M059J (cell line): ENCODE results near the gene STX8. TPM values are rescaled to one million over a fixed set of nuclear protein-coding genes. Genes with fewer than 3 reads are reported as not detected.
"Not testable (repeated sequence)": the region's sequence is repeated elsewhere in the genome, so short reads cannot be mapped to it uniquely, and the experiment has no call there.

Experiments
- DNase-seq: peaks from one replicate; pipeline ENCODE4 v3.0.0-alpha.2; 2012; ENCODE audit warnings: low read depth
- total RNA-seq: library from RNA; depleted of rRNA; stranded (reverse); fragments of >200 nt; shearing (Covaris generic); gene quantifications from 2 replicates; pipeline ENCODE4 v1.2.3, GENCODE V29; 2014

STX8 gene
- total RNA-seq, 1 experiment from 2014 or later = 93.0 TPM

GRCh38 chr17:9266031-9266680 lies 309.5 kb downstream of the STX8 start:
- no peak for DNase-seq

DNA sequence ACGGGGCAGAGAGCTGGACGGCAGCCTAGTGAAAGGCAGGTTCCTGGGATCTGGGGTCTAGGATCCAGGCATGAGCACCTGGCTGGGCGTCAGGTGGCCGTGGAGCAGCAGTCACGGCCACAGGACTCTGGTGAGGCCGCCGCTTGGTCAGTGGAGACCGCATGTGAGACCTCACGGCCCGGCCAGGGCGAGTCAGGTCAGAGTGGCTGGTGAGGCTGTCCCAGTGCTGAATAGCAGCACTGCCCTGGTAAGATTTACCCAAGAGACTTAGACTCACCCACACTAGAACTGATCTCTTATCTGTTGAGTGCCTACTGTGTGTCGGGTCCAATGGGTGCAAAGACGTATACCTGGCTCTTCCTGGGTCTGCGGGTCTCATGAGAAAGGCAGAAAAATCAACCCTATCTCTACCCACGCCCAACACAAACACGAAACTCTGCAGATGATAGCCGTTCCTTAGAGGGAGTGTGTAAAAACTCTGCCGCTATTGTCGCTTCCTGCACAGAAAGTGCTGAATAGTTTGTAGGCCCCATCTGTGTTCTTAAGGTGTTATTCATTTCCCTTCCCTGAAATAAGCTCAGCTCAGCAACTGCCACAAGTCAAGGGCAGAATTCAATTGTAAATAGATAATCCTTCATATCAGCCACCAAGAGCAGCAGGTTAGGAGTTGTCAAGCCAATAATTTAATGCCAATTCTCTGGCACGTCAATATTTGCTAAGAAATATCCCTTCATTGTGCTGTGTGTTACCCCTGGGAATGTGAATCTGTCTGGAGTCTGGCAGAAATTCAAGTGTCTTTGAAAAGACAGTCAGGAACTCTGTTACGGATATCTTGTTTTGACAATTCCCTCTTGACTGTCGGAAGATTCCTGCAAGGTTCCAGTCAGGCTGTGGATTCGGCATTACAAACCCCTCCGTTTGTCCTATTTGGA lies 314.3 kb downstream of the STX8 start:
- DNase-seq = no peak

DNA sequence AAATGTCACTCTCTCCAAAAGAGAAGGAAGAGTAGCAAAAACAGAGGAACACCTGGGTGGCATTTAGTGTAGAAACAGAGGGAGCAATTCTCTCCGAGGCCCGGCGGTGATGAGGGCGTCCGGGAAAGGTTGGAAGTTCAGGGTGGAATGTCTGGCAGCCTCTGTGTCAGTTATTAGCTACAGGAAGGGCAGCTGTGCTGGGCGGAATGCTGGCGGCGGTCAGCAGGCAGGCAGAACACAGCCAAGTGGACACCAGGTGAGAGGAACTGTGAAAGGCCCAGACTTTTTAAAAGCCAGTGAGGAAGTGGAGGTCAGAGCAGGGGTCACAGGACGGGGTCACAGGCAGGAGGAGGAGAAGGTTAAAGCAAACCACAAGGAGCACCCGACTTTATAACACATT lies 316.2 kb downstream of the STX8 start:
- DNase-seq = no peak

GRCh38 chr17:9258115-9259015 lies 317.3 kb downstream of the STX8 start:
- no peak for DNase-seq

DNA sequence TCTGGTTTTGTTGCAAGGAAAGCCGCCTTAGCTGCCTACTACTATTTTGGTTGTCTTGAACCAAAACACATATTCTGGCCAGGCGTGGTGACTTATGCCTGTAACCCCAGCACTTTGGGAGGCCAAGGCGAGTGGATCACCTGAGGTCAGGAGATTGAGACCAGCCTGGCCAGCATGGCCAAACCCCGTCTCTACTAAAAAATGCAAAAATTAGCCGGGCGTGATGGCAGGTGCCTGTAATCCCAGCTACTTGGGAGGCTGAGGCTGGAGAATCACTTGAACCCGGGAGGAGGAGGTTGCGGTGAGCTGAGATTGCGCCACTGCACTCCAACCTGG lies 318.0 kb downstream of the STX8 start:
- not testable (repeated sequence) for DNase-seq

DNA sequence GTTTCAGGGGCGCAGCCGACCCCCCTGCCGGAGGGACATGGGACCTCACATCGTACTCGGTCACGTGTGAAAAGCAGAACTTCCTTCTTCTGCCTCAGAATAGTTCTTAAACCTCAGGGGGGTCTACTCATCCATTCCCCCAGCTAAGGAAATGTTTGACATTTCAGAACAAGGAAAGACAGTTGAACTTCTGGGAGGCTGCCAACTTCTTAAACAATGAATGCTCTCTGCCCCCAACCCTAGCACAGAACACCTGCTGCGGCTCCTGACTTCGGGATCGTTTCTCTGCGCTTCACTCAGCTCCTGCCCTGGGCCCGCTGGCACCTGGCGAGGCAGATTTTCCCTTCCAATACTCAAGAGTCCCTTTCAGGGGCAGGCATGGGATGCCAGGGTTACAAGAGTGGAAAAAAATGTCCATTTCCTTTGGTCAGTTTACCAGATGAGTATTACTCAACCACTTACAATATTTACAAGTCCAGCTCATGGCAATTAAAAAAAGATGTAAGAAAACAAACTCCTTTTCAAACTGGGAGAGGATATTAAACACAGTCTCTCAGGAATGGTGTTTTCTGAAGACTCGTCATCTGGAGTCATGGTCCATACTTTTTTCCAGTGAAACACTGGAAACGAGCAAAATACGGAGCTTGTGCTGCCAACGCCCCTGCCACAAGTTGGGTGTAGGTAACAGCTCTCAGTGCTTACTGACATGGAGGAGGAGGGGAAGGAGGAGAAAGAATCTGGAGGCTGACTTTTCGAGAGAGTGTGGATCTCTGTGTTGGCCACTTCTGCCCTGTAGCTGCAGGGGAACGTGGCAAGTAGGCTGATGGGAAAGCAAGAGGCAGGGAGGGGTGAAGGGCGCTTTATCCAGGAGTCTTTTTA lies 318.6 kb downstream of the STX8 start:
- peak; percentile 7 for DNase-seq

DNA sequence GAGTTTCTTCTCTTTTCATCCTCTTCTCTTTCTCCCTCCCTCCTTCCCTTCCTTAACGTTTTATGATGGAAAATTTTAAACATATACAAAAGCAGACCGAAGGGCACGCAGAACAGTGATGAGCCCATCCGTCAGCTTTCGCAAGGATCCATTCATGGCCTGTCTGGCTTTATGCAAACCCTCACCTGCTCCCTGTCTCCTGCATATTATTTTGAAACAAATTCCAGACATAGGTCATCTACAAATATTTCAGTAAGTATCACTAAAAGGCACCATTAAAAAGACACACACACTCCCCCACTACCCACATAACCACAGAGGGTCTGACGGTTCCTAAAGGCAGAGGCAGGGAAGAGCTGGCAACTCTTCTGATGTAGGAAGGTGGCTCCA lies 319.3 kb downstream of the STX8 start:
- no peak for DNase-seq

- DNase-seq = no peak
Measured at GRCh38 chr17:9255833-9256232, 319.8 kb downstream of the STX8 start.

- no peak for DNase-seq
Measured at GRCh38 chr17:9254841-9255240, 320.8 kb downstream of the STX8 start.

- DNase-seq = no peak
Measured at GRCh38 chr17:9253308-9253707, 322.3 kb downstream of the STX8 start.

GRCh38 chr17:9251273-9251672 lies 324.3 kb downstream of the STX8 start:
- DNase-seq = no peak

DNA sequence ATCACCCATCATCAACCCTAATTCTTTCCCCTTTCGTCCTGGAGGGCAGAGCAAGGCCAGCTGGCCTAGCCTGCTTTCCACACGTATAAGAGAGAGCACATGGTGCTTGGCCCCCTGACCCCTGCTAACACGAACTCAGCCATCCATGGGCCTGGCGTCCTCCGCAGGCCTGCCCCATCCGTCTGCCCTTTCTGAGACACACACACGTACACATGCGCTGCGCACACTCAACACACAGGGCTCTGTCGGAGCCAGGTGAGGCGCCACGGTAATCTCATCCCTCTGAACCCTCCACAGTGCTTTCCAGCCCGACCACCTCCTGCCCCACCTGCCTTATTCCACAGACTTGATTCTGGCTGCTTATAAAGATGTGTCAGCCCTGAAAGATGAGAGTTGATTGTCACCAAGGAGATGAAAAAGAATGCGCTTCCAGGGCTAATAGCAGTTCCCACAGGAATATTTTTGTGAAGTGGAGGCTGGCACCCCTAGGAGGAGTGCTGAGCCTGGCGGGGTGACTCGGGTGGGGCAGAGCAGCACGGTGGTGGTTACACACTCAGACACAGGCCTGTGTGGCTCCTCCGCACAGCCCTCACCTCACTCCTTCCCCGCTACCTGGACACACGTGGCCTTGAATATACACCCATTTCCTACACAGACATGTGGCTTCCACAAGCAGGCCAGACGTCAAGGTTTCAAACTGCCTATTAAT lies 326.2 kb downstream of the STX8 start:
- no peak for DNase-seq

GRCh38 chr17:9247401-9247938 lies 328.1 kb downstream of the STX8 start:
- DNase-seq = no peak

- no peak for DNase-seq
Measured at GRCh38 chr17:9244066-9245052, 331.3 kb downstream of the STX8 start.

DNA sequence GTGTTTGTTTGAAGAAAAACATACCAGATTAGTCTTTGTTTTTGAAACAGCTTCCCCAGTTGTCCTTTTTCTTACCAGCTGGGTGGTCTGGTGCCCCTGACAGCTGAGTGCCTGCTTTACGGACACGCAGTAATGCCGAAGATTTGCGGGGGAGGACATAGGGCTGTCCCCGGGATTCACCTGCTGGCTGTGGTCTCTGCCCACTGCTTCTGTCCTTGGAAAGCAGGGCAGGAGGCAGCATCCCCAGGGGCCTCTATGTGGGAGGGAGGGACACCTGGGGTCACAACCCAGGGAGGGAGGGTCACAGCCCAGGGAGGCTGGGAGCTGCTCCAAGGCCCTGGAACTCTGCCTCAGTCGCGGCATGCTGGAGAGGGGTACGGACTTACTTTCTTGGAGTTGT lies 332.6 kb downstream of the STX8 start:
- no peak for DNase-seq

- DNase-seq = no peak
Measured at GRCh38 chr17:9242497-9242881, 333.1 kb downstream of the STX8 start.

GRCh38 chr17:9241774-9242496 lies 333.7 kb downstream of the STX8 start:
- no peak for DNase-seq

DNA sequence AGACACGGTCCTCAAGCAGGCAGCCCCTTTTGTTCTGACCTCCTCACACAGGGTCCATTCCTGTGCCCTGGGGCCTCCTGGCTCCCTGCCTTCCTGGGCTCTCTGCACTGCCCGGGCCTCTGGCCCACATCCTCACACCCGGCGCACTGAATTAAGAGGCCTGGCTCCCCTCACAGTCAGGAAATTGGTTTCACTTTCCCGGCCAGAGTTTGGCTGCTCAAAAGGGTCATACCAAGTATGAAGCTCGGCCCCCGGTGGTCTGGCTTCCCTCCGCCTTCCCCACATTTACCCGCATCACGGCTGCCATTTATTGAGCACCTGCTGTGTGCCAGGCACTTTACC lies 334.3 kb downstream of the STX8 start:
- DNase-seq = no peak
